C4-2B (cell line): ENCODE data around the gene LEUTX.

Source experiments
- CTCF ChIP-seq: fragments of 450-650 bp; conservative IDR thresholded peaks from 2 replicates; pipeline ENCODE4 v1.5.1; 2017; ENCODE audit warnings: mild to moderate bottlenecking
- ZFX ChIP-seq: fragments of 450-650 bp; IDR thresholded peaks from 2 replicates; pipeline ENCODE4 v1.6.1; 2017

DNA sequence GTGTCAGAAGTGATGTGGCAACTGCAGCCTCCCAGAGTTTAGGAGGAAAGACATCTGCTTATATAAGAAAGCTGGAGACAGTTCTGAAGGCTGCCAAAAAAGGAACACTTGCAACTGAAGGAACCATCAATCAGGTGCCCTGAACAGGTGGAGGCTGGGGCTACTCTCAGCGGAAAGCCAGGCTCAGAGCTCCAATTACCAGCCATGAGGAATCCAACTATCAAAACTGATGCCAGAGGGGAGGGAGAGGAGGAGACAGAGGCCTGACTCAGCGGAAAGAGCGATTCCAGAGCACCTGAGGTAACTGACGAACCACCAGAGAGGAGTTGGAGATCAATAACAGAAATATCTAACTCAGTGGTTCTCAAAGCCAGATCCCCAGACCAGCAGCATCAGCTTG lies 24.3 kb downstream of the LEUTX start:
- TF ChIP-seq CTCF (no peak), ZFX (no peak)
